GM21737 (cell line): Measurements from ENCODE around the gene SNX9.
"Not testable (repeated sequence)": the region's sequence is repeated elsewhere in the genome, so short reads cannot be mapped to it uniquely, and the experiment has no call there.

ENCODE experiments used
- ATAC-seq: cut with Tn5 transposase; IDR thresholded peaks from one replicate; pipeline ENCODE4 v1.9.1; 2021; ENCODE audit warnings: mild to moderate bottlenecking, moderate library complexity; ENCODE audit not compliant: unreplicated experiment

SNX9 gene

GRCh38 chr6:157853902-157854502, 31.0 kb downstream of the SNX9 start:
- no peak for ATAC-seq

- no peak for ATAC-seq
These were observed 32.3 kb downstream of the SNX9 start for GRCh38 chr6:157855325-157855724.

GRCh38 chr6:157855804-157856203, 32.8 kb downstream of the SNX9 start:
- ATAC-seq = not testable (repeated sequence)

GRCh38 chr6:157858664-157859063, 35.6 kb downstream of the SNX9 start:
- ATAC-seq = not testable (repeated sequence)

GRCh38 chr6:157859775-157860504, 36.9 kb downstream of the SNX9 start:
- no peak for ATAC-seq

GRCh38 chr6:157860505-157860991, 37.5 kb downstream of the SNX9 start:
- no peak for ATAC-seq

GRCh38 chr6:157861184-157861583, 38.1 kb downstream of the SNX9 start:
- ATAC-seq = no peak

- ATAC-seq = no peak
These were observed 38.8 kb downstream of the SNX9 start for GRCh38 chr6:157861814-157862213.

- no peak for ATAC-seq
These were observed 39.7 kb downstream of the SNX9 start for GRCh38 chr6:157862706-157863105.

GRCh38 chr6:157864185-157864761, 41.2 kb downstream of the SNX9 start:
- ATAC-seq = no peak

- ATAC-seq = no peak
These were observed 42.2 kb downstream of the SNX9 start for GRCh38 chr6:157865249-157865648.

- no peak for ATAC-seq
These were observed 44.1 kb downstream of the SNX9 start for GRCh38 chr6:157867155-157867559.

- no peak for ATAC-seq
These were observed 44.9 kb downstream of the SNX9 start for GRCh38 chr6:157867981-157868380.

GRCh38 chr6:157868835-157869234, 45.8 kb downstream of the SNX9 start:
- no peak for ATAC-seq

- no peak for ATAC-seq
These were observed 46.7 kb downstream of the SNX9 start for GRCh38 chr6:157869673-157870302.

- ATAC-seq = no peak
These were observed 50.8 kb downstream of the SNX9 start for GRCh38 chr6:157873735-157874344.

GRCh38 chr6:157877149-157877548, 54.1 kb downstream of the SNX9 start:
- ATAC-seq = no peak

- no peak for ATAC-seq
These were observed 54.8 kb downstream of the SNX9 start for GRCh38 chr6:157877573-157878438.

- ATAC-seq = peak; percentile 82
These were observed 56.2 kb downstream of the SNX9 start for GRCh38 chr6:157879034-157879872.
